ES-I3 (cell line): ENCODE results near the gene PRODH.
A peak's percentile ranks its signal among the peaks of the same experiment; 100 is the strongest.
"Not testable (repeated sequence)": the region's sequence is repeated elsewhere in the genome, so short reads cannot be mapped to it uniquely, and the experiment has no call there.

ENCODE experiments used
- H3K36me3 ChIP-seq: 2 replicates; pipeline ENCODE4 v1.6.1; 2013; ENCODE audit warnings: mild to moderate bottlenecking, low read length, control low read depth, moderate library complexity; ENCODE audit not compliant: insufficient read depth
- H3K4me1 ChIP-seq: 2 replicates; pipeline ENCODE4 v1.6.1; 2013; ENCODE audit warnings: mild to moderate bottlenecking, control low read depth, low read length; ENCODE audit not compliant: insufficient read depth
- H3K9ac ChIP-seq: 2 replicates; pipeline ENCODE4 v1.6.1; 2013; ENCODE audit warnings: low read depth, mild to moderate bottlenecking, low read length, moderate library complexity
- H3K9me3 ChIP-seq: 2 replicates; pipeline ENCODE4 v1.6.1; 2013; ENCODE audit warnings: mild to moderate bottlenecking, low read length, moderate library complexity; ENCODE audit not compliant: control insufficient read depth, insufficient read depth

Gene PRODH

GRCh38 chr22:18952022-18952421 is 15.9 kb upstream of the PRODH start:
- Histone ChIP-seq H3K4me1 (peaks cover 4% of the 10 kb centered on the region; the same call in 1 of the 2 replicates), H3K9me3 (no peaks in the 10 kb centered on the region), H3K36me3 (peaks cover 5% of the 10 kb centered on the region; the same call in 1 of the 2 replicates), H3K9ac (no peak overlapping the region)

DNA sequence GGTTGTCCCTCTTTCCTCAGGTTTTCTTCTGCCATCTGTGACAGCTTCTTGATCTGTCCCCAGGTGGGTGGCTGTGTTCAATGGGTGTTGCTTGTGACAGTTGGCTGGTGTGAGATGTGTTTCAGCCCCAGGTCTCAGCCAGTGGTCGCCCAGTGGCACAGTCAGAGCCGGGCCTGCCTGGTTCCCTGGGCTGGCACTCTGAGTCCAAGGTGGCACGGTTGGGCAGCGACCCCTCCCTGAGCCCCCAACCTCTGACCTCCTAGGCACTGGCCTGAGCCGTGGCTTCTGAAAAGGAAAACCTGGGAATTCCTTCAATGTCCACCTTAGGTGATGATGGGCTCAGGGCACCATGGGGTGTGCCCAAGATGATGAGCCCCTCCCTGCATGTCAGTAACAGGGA is 14.0 kb upstream of the PRODH start:
- H3K4me1 ChIP-seq = peaks cover 4% of the 10 kb centered on the region; the same call in 1 of the 2 replicates
- no peaks in the 10 kb centered on the region for H3K9me3 ChIP-seq
- no peak overlapping the region for H3K9ac ChIP-seq
- peaks cover 5% of the 10 kb centered on the region; the same call in 1 of the 2 replicates for H3K36me3 ChIP-seq

GRCh38 chr22:18947905-18948304 is 11.8 kb upstream of the PRODH start:
- H3K9ac ChIP-seq = peak overlapping the region; percentile 6; the same call in 1 of the 2 replicates
- peaks cover 4% of the 10 kb centered on the region; the same call in 1 of the 2 replicates for H3K4me1 ChIP-seq
- peaks cover 5% of the 10 kb centered on the region; the same call in 1 of the 2 replicates for H3K36me3 ChIP-seq
- no peaks in the 10 kb centered on the region for H3K9me3 ChIP-seq

DNA sequence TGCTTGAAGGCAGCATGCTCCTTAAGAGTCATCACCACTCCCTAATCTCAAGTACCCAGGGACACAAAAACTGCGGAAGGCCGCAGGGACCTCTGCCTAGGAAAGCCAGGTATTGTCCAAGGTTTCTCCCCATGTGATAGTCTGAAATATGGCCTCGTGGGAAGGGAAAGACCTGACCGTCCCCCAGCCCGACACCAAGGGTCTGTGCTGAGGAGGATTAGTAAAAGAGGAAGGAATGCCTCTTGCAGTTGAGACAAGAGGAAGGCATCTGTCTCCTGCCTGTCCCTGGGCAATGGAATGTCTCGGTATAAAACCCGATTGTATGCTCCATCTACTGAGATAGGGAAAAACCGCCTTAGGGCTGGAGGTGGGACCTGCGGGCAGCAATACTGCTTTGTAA is 11.0 kb upstream of the PRODH start:
- H3K9me3 ChIP-seq, H3K36me3 ChIP-seq, H3K4me1 ChIP-seq, H3K9ac ChIP-seq: not testable (repeated sequence)

DNA sequence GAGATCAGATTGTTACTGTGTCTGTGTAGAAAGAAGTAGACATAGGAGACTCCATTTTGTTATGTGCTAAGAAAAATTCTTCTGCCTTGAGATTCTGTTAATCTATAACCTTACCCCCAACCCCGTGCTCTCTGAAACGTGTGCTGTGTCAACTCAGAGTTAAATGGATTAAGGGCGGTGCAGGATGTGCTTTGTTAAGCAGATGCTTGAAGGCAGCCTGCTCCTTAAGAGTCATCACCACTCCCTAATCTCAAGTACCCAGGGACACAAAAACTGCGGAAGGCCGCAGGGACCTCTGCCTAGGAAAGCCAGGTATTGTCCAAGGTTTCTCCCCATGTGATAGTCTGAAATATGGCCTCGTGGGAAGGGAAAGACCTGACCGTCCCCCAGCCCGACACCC is 2.6 kb upstream of the PRODH start:
- H3K9me3 ChIP-seq, H3K9ac ChIP-seq, H3K4me1 ChIP-seq, H3K36me3 ChIP-seq: not testable (repeated sequence)

- not testable (repeated sequence) for H3K4me1 ChIP-seq, H3K9ac ChIP-seq, H3K36me3 ChIP-seq, H3K9me3 ChIP-seq
Measured at GRCh38 chr22:18934688-18935087, 1.4 kb downstream of the PRODH start.

- no peaks in the 10 kb centered on the region for H3K36me3 ChIP-seq
Measured at GRCh38 chr22:18933914-18934313, 2.2 kb downstream of the PRODH start.

GRCh38 chr22:18931905-18932652 is 4.0 kb downstream of the PRODH start:
- no peaks in the 10 kb centered on the region for H3K4me1 ChIP-seq
- H3K9me3 ChIP-seq = no peaks in the 10 kb centered on the region
- no peak overlapping the region for H3K9ac ChIP-seq
- H3K36me3 ChIP-seq = no peaks in the 10 kb centered on the region

More at GRCh38 chr22:18933914-18934313, 2.2 kb downstream of the PRODH start:
- H3K9ac ChIP-seq = no peak overlapping the region
- H3K9me3 ChIP-seq = no peaks in the 10 kb centered on the region
- no peaks in the 10 kb centered on the region for H3K4me1 ChIP-seq

DNA sequence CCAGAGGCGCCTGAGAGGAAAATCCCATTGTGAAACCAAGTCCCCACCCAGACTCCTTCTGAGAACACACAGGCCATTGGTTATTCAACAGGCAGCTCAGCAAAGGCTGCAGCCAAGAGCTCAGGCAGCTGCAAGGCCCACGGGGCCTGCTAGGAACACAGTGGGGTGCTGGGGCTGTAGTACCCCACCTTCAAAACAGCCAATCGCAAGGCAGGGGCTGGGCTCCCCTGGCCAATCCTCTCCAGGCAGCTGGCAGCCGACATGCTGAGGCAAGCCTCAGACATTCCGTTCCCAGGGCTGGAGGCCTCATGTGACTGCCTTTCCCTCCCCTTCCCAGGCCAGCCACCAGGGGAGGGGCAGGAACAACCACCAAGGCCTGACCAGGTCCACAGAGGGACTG is 6.6 kb downstream of the PRODH start:
- H3K9ac ChIP-seq = no peak overlapping the region
- H3K9me3 ChIP-seq = no peaks in the 10 kb centered on the region
- no peaks in the 10 kb centered on the region for H3K4me1 ChIP-seq

GRCh38 chr22:18927573-18927972 is 8.5 kb downstream of the PRODH start:
- Histone ChIP-seq H3K9me3 (no peaks in the 10 kb centered on the region), H3K36me3 (no peaks in the 10 kb centered on the region), H3K9ac (no peak overlapping the region), H3K4me1 (no peaks in the 10 kb centered on the region)

More for the DNA sequence above, 6.6 kb downstream of the PRODH start:
- no peaks in the 10 kb centered on the region for H3K36me3 ChIP-seq

- Histone ChIP-seq H3K36me3 (no peaks in the 10 kb centered on the region), H3K9ac (no peak overlapping the region), H3K9me3 (no peaks in the 10 kb centered on the region), H3K4me1 (no peaks in the 10 kb centered on the region)
Measured at GRCh38 chr22:18927020-18927419, 9.1 kb downstream of the PRODH start.

GRCh38 chr22:18925368-18926064 is 10.6 kb downstream of the PRODH start:
- Histone ChIP-seq H3K4me1 (no peaks in the 10 kb centered on the region), H3K9me3 (no peaks in the 10 kb centered on the region), H3K36me3 (no peaks in the 10 kb centered on the region), H3K9ac (no peak overlapping the region)

DNA sequence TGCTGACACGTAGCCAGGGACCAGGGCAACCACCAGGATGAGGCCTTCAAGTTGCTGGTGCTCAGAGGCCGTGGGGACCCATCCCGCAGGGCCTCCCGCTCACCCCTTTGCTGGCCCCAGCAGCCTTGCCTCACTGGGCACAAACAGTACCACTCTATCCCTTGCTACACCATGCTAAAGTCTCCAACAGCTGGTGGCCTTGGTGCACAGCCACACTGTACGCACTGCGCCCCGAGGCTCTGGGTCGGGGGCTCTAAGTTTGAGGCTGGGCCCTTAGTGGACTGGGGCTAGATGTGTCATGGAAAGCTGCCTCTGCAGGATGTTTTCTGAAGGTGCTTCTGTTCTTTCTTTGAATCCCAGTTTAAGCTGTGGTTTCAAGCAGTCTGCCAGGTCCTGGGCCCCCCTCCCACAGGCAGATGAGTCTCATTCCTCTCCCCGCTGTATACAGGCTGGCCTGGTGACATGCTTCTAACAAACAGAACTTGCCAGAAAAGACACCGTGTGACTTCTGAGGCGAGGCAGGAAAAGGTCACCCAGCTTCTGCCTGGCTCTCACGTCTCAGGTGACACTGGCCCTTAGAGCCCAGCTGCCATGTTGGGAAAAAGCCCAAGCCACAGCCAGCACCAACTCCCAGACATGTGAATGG is 15.7 kb downstream of the PRODH start:
- H3K4me1 ChIP-seq, H3K9ac ChIP-seq, H3K9me3 ChIP-seq, H3K36me3 ChIP-seq: not testable (repeated sequence)

DNA sequence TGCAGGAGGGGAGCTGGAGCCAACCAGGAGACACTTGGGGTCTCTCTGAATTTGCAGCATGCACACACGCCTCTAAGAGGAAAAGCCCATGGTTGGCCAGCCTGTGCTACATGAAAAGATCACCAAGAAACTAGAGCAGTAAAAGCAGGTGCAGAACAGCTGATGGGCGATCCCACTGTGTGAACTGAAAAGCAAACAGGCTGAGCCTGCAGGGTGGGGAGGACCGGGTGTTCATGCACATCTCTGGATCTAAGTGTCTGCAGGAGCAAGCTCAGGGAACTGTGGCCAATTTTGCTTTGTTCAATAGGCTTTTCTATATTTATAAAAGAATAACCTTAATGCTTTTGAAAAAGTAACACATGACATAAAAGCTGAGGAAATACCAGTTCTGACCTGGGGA is 18.3 kb downstream of the PRODH start:
- H3K9ac ChIP-seq, H3K36me3 ChIP-seq, H3K4me1 ChIP-seq, H3K9me3 ChIP-seq: not testable (repeated sequence)

DNA sequence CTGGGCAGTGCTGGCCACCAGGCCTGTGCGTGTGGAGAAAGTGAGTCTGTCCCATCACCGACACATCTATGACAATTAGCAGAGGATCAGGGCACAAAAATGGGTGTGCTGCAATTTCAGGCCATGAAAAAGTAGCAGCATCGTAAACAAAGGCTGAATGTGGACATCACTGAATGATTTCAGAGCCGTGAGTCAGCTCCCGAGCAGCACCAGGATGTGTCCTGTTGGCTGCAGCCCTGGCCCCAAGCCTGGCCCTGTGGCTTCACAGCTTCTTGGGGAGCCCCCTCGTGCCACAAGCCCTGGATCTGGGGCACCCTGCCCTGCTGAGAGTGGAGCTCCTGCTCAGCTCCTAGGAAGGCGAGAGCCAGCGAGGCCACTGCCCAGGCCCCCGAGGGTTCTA is 20.5 kb downstream of the PRODH start:
- H3K9ac ChIP-seq, H3K4me1 ChIP-seq, H3K9me3 ChIP-seq, H3K36me3 ChIP-seq: not testable (repeated sequence)
